ENCODE data around the gene MUL1.

The MUL1 gene

GRCh38 chr1:20484519-20485462 is 23.2 kb downstream of the MUL1 start:
- no peak overlapping the region; the same call in 1 of the 2 replicates for H3K4me3 ChIP-seq (ENCODE audit: low read length)
- no peak for TF ChIP-seq ZNF274 (IDR thresholded peaks at IDR 0.05; ENCODE audit: low read depth, low read length)

GRCh38 chr1:20483833-20484518 is 24.0 kb downstream of the MUL1 start:
- no peak for TF ChIP-seq ZNF274 (IDR thresholded peaks at IDR 0.05; ENCODE audit: low read depth, low read length)
- H3K4me3 ChIP-seq (ENCODE audit: low read length): no peak overlapping the region

- H3K4me3 ChIP-seq (ENCODE audit: low read length): no peak overlapping the region
- TF ChIP-seq ZNF274 (IDR thresholded peaks at IDR 0.05; ENCODE audit: low read depth, low read length): no peak
These were observed 24.7 kb downstream of the MUL1 start for GRCh38 chr1:20483098-20483832.

GRCh38 chr1:20481643-20482498 is 26.1 kb downstream of the MUL1 start:
- TF ChIP-seq ZNF274 (IDR thresholded peaks at IDR 0.05; ENCODE audit: low read depth, low read length): no peak
- H3K4me3 ChIP-seq (ENCODE audit: low read length): no peak overlapping the region

GRCh38 chr1:20480951-20481617 is 26.9 kb downstream of the MUL1 start:
- no peak overlapping the region for H3K4me3 ChIP-seq (ENCODE audit: low read length)
- TF ChIP-seq ZNF274 (IDR thresholded peaks at IDR 0.05; ENCODE audit: low read depth, low read length): no peak

- no peak overlapping the region for H3K4me3 ChIP-seq (ENCODE audit: low read length)
- no peak for TF ChIP-seq ZNF274 (IDR thresholded peaks at IDR 0.05; ENCODE audit: low read depth, low read length)
These were observed 27.6 kb downstream of the MUL1 start for GRCh38 chr1:20480243-20480944.

GRCh38 chr1:20479840-20480239 is 28.1 kb downstream of the MUL1 start:
- no peak for TF ChIP-seq ZNF274 (IDR thresholded peaks at IDR 0.05; ENCODE audit: low read depth, low read length)
- H3K4me3 ChIP-seq (ENCODE audit: low read length): no peak overlapping the region

GRCh38 chr1:20478057-20478635 is 29.8 kb downstream of the MUL1 start:
- TF ChIP-seq ZNF274 (IDR thresholded peaks at IDR 0.05; ENCODE audit: low read depth, low read length): no peak
- H3K4me3 ChIP-seq (ENCODE audit: low read length): no peak overlapping the region

- H3K4me3 ChIP-seq (ENCODE audit: low read length): no peak overlapping the region
- TF ChIP-seq ZNF274 (IDR thresholded peaks at IDR 0.05; ENCODE audit: low read depth, low read length): no peak
These were observed 30.4 kb downstream of the MUL1 start for GRCh38 chr1:20477348-20478056.

- H3K4me3 ChIP-seq (ENCODE audit: low read length): no peak overlapping the region
- TF ChIP-seq ZNF274 (IDR thresholded peaks at IDR 0.05; ENCODE audit: low read depth, low read length): no peak
These were observed 31.5 kb downstream of the MUL1 start for GRCh38 chr1:20476265-20477038.

- H3K4me3 ChIP-seq (ENCODE audit: low read length): no peak overlapping the region
- TF ChIP-seq ZNF274 (IDR thresholded peaks at IDR 0.05; ENCODE audit: low read depth, low read length): no peak
These were observed 33.0 kb downstream of the MUL1 start for GRCh38 chr1:20474996-20475395.

Measured in GM08714 (cell line).